NOMO-1 (cell line): Measurements from ENCODE around the gene SPECC1.
A peak's percentile ranks its signal among the peaks of the same experiment; 100 is the strongest.
"Not testable (repeated sequence)": the region's sequence is repeated elsewhere in the genome, so short reads cannot be mapped to it uniquely, and the experiment has no call there.

ENCODE experiments used
- DNase-seq, 2 experiments: peaks; one replicate each; lab custom pipeline; 2025; ENCODE audit not compliant: unreplicated experiment in 2 of 2; lab: John Stamatoyannopoulos, UW

The SPECC1 gene

GRCh38 chr17:20291853-20292252, 282.7 kb downstream of the SPECC1 start:
- DNase-seq = no peak

- no peak for DNase-seq
Observed at GRCh38 chr17:20293501-20293900, 284.3 kb downstream of the SPECC1 start.

GRCh38 chr17:20294120-20294519, 285.0 kb downstream of the SPECC1 start:
- DNase-seq = no peak

- no peak for DNase-seq
Observed at GRCh38 chr17:20299013-20299412, 289.9 kb downstream of the SPECC1 start.

GRCh38 chr17:20300436-20300934, 291.3 kb downstream of the SPECC1 start:
- no peak for DNase-seq

GRCh38 chr17:20302246-20302917, 293.2 kb downstream of the SPECC1 start:
- no peak for DNase-seq

GRCh38 chr17:20304961-20305360, 295.8 kb downstream of the SPECC1 start:
- DNase-seq = no peak

- DNase-seq = no peak
Observed at GRCh38 chr17:20306924-20307323, 297.8 kb downstream of the SPECC1 start.

GRCh38 chr17:20307326-20307910, 298.3 kb downstream of the SPECC1 start:
- peak; percentile 13 to 66 for DNase-seq

- DNase-seq = no peak
Observed at GRCh38 chr17:20310481-20310880, 301.3 kb downstream of the SPECC1 start.

GRCh38 chr17:20313306-20313705, 304.1 kb downstream of the SPECC1 start:
- DNase-seq = no peak

GRCh38 chr17:20313891-20314290, 304.7 kb downstream of the SPECC1 start:
- DNase-seq = no peak

- no peak for DNase-seq
Observed at GRCh38 chr17:20314834-20315233, 305.7 kb downstream of the SPECC1 start.

- DNase-seq = no peak
Observed at GRCh38 chr17:20315311-20315710, 306.2 kb downstream of the SPECC1 start.

GRCh38 chr17:20315821-20316220, 306.7 kb downstream of the SPECC1 start:
- no peak for DNase-seq

GRCh38 chr17:20320535-20321229, 311.5 kb downstream of the SPECC1 start:
- DNase-seq = peak; percentile 11 to 54

GRCh38 chr17:20321357-20321756, 312.2 kb downstream of the SPECC1 start:
- not testable (repeated sequence) for DNase-seq

- DNase-seq = not testable (repeated sequence)
Observed at GRCh38 chr17:20327739-20328138, 318.6 kb downstream of the SPECC1 start.

GRCh38 chr17:20351405-20351804, 342.2 kb downstream of the SPECC1 start:
- not testable (repeated sequence) for DNase-seq

- DNase-seq = not testable (repeated sequence)
Observed at GRCh38 chr17:20352567-20352966, 343.4 kb downstream of the SPECC1 start.

GRCh38 chr17:20363846-20364245, 354.7 kb downstream of the SPECC1 start:
- not testable (repeated sequence) for DNase-seq
